HG02840 (cell line): ENCODE measurements around the gene TEKT2.

Experiments
- ATAC-seq: cut with Tn5 transposase; IDR thresholded peaks from one replicate; pipeline ENCODE4 v1.9.1; 2021; ENCODE audit warnings: mild to moderate bottlenecking, moderate library complexity, moderate number of reproducible peaks; ENCODE audit not compliant: unreplicated experiment, low FRiP score

Gene TEKT2

GRCh38 chr1:36126797-36127500, 43.1 kb downstream of the TEKT2 start:
- no peak for ATAC-seq

- no peak for ATAC-seq
Observed at GRCh38 chr1:36128126-36128904, 44.4 kb downstream of the TEKT2 start.

- ATAC-seq: no peak
Observed at GRCh38 chr1:36128905-36129206, 45.0 kb downstream of the TEKT2 start.

- ATAC-seq: no peak
Observed at GRCh38 chr1:36132029-36132428, 48.1 kb downstream of the TEKT2 start.

- ATAC-seq: no peak
Observed at GRCh38 chr1:36133484-36133883, 49.6 kb downstream of the TEKT2 start.

GRCh38 chr1:36134031-36134430, 50.1 kb downstream of the TEKT2 start:
- ATAC-seq: no peak

- ATAC-seq: no peak
Observed at GRCh38 chr1:36134505-36135329, 50.8 kb downstream of the TEKT2 start.

GRCh38 chr1:36135330-36135667, 51.4 kb downstream of the TEKT2 start:
- no peak for ATAC-seq

- no peak for ATAC-seq
Observed at GRCh38 chr1:36135796-36136195, 51.9 kb downstream of the TEKT2 start.

GRCh38 chr1:36136535-36136934, 52.6 kb downstream of the TEKT2 start:
- ATAC-seq: no peak

GRCh38 chr1:36137226-36137625, 53.3 kb downstream of the TEKT2 start:
- ATAC-seq: no peak

- no peak for ATAC-seq
Observed at GRCh38 chr1:36137776-36138175, 53.9 kb downstream of the TEKT2 start.
